Right hindlimb (tissue), 1 donor: Measurements from ENCODE around the gene PRPF6.
A peak's percentile ranks its signal among the peaks of the same experiment; 100 is the strongest.

ENCODE experiments used
- DNase-seq: peaks from one replicate; pipeline ENCODE4 v3.0.0-alpha.2; 2018

PRPF6 gene

DNA sequence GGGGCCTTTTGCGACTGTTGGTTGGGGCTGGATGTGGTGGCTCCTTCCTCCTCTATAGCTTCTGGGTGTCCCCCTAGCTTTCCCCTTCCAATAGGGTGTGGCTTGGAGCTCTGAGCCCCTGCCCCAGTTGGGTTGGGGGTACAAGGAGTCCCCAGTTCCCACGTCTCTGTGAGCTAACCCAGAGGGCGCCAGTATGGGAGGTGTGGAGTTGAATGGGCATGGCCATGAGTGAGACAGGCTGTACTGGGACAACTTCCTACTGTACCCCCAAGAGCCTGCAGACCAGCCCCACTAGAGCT, 56.2 kb downstream of the PRPF6 start:
- DNase-seq = no peak

DNA sequence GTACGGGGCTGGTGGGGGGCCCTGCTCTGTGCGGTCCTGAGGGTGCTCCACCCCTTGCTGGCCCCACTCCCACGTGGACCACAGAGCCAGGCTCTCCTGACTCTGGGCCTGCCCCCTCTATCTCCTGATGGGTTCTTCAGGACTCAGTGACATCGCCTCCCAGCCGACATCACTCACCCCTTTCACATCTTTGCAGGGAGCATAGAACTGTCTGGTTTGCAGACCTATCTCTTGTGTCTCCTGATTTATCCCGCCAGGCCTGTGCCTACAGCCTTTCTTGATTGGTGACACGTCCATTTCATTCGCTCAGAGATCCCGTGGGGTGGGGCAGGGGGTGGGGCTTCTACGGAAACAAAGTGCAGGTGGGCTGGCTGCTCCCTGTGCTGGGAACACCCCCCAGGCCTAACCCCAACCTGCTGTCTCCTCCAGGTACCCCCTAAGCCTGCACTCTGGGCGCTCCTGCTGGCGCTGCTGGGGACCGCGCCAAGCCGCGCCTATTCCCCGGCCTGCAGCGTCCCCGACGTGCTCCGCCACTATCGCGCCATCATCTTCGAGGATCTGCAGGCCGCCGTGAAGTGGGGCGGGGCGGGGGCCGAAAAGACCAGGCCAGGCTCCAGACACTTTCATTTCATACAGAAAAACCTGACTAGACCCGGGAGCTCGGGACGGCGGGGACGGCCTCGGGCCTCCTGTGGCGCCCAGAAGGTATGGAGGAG, 56.7 kb downstream of the PRPF6 start:
- no peak for DNase-seq

DNA sequence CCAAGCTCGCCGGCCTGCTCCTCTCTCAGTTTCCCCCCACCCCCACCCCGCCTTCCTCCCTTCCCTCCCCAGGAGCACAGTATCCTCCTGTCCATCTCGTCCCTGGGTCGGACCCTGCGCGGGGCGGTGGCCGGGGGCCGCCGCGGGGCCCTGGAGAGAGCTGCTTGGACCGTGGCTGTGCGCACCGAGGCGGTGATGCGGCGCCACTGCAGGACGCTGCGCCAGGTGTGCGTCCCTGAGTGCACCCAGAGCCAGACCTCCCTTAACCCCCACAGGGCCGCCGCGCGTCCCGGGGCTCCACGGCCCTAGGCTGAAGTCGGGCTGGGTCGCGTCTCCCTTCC, 57.3 kb downstream of the PRPF6 start:
- no peak for DNase-seq

DNA sequence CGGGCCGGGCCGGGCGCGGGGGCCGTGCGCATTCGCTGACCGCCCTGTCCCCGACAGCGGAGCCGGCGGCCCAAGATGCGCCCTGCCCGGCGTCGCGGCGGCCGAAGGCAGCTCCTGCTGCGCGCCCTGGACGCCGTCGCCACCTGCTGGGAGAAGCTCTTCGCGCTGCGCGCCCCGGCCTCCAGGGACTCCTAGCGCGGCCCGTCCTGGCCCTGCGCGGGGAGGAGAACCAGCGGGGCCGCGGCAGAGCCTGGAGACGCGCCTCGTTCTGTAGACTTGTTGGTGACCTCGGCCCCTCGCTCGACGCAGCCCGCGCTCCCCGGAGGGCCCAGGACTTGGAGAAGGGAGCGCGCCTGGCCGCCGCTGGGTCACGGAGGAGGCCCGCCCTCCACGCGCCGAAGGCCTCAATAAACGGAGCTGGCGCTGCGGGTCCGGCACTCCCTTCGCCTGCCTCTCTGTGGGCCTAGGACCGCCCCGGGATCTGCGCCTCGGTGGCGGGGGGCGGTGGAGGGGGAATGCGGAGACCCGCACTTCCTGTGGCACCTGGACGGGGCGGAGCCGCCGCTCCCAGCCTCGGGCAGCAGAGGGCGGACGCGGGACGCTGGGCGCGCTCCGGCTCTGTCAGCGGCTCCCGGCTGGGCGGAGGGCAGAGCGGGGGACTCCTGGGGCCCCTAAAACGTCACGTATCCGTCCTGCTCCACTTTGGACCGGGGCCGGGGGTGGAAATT, 57.8 kb downstream of the PRPF6 start:
- DNase-seq = peak; percentile 80

DNA sequence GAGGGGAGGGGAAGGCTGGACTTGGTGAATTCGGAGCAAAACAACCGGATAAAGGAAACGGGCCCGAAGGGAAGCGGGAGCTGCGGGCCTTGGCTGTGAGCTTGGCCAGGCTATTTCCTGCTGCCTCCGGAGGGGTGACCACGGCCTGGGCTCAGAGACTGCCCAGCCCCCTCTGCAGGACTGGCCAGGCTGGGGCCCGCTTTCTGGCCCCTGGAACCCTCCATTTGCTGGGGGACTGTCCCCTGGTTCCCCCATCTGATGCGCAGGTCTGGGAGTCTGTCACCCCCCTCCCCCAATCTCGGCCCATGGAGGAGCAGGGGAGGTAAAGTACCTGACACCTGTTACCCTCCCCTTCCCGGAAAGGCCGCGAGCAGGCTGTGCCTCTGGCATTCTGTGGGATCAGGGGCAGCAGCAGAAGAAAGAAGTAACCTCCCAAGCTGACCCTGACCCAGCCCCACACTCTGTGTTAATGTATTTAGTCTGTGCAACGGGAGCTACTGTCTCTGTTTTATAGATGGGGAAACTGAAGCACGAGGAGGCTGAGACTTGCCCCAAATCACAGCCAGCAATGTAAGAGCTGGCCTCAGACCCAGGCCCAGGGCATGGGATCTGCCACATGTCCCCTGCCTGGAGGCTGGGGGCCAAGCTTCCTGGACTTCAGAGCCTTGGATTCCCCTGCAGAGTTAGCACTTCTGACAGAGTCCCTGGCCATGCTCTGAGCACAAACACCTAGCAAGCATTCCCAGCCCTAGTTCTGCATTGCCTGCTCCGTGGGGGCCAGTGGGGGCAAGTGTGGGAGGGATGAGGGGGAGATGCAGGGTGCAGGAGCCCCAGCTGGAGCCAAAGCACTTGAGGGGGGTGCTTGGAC, 58.6 kb downstream of the PRPF6 start:
- no peak for DNase-seq

DNA sequence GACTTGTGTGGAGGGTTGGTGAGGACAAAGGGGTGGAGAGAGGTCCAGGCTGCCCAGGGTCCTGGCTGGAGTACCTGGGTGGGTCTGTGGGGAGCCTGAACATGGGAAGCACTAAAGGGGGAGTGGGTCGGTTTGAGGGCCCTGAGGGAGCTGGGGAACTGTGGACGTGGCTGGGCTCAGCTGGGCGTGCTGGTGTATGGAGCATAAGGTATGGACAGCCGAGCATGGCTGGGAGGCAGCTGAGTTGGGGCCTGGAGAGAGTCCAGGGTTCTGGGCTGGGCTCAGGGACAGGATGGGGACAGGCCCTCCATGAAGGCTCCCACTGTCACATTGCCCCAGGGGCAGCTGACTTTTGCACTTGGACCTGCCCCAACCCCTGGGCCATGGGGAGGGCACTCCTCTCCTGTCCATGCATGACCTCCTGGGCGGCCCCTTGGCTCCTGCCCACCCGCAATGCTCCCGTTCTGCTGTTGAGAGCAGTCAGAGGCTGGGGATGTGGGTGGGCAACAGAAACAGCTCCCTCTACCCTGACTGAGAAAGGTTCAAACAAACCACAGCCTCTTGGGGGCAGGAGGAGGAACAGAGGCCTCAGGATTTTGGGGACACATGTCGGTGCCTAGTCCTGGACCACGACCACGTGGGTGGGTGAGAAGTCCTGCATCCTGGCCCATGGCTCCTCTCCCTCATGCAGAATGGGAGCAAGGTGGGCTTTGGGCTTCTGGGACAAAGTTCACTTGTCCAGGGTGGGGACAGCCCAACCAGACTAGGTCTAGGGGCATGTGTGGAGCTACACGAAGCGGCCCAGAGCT, 59.5 kb downstream of the PRPF6 start:
- DNase-seq = no peak

DNA sequence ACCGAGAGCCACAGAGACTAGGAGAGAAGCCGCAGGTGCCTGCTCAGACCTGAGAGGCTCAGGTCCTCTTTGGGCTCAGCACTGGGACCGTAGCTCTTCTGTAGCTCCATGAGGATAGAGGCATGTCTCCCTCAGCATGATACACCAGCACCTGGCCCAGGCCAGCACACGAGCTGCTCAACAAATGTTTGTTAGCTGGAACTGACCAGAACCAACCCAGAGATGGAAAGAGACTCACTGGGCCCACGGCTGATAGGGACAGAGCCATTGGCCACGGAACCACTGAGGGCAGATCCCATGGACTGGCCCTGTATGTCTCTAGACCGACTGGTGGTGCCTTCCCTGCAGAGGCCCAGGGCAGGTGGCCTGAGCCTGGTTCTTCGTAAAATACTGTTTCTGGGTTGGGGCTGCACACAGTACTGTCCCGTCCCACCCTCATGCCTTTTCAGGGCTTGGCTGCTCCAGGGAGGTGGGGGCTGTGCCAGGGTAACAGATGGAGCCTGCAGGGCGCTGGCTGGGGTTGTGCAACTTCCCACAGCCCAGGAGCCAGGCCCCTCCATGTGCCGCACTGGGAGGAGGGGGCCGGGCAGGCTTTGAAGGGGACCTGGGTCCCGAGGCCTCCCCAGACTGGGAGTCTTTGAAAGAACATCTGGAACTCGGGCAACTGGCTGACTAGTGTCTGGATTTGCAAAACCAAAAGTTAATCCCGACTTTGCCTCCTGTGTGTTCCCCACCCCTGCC, 60.3 kb downstream of the PRPF6 start:
- DNase-seq = no peak

DNA sequence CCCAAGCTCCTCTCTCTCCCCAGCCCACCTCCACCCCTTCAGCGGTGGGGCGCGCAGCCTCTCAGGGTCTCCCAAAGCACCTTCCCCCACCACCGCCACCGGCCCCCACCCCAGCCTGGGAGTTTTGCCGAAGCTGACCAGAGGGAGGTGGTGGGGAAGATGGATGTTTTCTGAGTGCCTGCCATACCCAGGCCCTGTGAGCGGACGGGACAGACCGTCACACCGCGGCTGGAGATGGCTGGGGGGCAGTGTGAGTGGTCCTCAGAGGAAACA, 60.8 kb downstream of the PRPF6 start:
- no peak for DNase-seq

DNA sequence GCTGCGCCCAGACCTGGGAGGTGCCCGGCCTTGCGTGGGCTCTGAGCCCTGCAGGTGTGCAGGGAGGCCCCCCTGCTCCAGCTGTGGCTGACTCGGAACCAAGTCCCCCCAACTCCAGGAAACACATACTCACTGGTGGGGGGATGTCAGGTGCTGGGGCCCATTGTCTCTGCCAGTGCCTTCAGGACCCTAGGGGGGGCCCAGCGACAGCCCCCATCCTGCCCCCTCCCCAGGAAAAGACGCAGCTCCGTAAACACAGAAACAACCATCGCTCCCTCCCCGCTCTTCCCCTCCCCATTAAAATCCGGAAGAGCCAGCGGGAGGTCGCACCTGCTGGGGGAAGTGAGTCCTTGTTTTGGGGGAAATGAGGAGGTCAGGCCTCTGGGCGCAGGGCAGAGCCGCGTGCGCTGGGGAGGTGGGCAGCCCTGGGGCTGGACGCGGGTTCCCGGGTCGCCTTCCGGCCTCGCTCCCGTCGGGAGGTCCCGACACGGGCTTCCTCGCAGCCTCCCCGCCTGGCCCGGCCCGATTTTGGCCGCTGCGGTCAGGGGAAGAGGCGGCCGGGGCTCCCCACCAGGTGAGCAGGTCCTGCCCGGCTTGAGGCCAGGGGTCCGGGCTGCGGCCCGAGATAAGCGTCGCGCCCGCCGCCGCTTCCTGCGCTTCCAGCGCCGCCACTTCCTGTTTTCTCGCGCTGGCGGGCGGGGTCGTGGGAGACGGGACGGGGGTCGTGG, 61.3 kb downstream of the PRPF6 start:
- no peak for DNase-seq

DNA sequence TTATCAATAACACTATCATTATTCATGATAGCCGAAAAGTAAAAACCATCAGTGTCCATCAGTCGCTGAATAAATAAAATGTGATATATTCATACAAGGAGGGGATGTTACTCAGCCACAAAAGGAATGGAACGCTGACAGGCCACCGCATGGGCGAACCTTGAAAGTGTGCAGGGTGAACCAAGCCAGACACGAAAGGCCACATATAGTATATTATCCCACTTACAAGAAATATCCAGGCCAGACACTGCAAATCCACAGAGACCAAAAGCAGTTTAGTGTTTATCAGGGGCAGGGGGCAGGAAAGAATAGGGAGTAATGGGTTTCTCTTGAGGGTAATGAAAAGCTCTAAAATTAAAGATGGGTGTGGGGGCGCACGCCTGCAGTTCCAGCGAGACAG, 62.8 kb downstream of the PRPF6 start:
- DNase-seq = no peak

DNA sequence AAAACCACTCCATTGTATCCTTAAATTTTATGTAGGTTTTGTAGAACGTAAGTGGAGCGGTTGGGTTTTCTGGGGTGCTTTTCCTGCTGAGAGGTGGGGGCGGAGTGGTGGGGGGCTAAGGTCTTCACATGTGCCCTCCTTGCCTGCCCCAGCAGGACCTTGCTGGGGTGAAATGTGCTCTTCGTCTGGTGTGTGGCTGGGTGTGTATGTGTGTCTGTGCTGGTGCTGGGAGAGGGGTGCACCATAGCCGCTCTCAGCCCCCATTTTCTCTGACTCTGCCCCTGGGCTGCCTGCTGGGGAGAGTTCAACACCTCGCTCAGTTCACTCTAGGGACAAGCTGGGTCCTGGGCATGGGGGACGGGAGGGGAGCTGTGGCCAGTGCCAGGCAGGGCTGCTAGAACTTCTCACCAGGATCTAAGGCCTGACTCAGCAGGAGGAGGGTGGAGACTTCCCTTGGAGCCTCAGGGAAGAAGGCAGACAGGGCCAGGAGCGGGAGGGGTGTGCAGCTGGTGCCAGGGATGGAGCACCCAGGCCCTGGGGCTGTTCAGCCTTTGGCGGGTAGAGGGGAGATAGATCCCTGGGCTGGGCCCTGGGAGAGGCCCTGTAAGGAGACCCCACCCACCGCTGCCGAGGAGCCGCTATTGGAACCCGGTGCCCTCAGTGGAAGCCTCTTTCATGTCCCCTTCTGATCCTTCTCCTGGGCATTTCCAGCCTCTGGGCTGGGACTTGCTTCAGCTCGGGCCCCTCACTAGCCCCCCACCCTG, 63.7 kb downstream of the PRPF6 start:
- no peak for DNase-seq

DNA sequence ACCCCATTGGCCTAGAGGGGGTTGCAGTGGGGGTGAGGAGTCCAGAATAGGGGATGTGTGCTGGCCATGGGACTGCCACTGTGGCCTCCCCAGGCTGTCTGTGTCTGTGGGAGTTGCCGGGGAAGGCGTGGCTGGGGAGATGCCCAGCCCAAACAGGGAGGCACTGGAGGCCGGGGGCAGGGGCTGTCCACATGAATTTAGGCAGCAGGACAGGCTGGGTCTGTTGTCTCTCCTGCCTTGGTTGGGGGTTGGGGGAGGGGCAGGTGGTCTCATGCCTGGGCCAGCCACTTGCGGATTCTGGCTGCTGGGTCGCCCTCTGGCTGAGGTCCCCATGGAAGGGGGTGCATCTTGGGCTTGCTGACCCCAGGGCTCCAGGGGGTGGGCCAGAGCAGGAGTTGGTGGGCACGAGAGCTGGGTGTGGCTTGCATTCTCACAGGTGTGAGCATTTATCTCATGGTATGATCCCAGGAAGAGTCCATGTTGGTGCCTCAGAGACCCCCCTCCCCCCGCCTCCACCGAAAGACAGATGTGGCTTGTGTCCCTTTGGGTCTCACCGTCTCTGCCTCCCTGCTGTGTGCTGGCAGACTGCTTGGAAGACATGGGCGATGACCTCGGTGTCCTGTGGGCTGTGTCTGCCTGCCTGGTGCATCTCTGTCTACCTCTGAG, 64.5 kb downstream of the PRPF6 start:
- no peak for DNase-seq

DNA sequence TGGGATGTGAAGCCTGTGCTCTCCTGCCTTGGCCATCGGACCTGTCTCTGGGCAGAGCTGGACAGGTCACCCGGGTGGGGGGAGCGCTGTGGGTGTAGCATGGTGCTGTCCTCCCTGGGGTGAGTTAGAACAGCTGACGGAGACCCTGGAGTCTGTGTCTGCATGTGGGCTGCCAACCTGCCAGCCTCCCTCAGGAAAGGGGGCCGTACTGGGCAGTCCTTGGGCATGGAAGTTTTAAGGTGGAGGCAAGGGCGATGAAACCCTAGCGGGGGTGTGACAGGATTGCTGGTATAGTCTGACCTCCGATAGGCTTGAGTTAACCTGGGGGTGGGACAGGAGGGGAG, 66.1 kb downstream of the PRPF6 start:
- DNase-seq = no peak

DNA sequence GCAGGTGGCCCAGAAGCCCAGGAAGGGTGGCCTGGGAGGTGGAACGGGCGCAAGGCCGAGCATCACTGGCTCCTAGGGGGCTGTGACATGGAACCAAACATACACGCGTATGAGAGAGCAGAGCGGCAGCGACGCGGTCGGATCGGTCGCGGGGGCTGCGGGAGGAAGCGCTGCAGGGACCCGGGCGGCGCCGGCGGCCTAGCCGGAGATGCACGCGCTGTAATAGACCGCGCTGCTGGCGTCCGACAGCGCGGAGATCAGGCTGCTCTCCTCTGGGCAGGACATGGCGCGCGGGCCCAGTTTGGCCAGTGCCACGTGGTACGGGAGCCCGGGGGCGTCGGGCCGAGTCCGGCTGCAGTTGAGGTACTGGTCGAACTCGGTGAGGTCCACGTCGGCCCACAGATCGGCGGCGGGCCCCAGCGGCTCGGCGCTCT, 67.1 kb downstream of the PRPF6 start:
- no peak for DNase-seq

DNA sequence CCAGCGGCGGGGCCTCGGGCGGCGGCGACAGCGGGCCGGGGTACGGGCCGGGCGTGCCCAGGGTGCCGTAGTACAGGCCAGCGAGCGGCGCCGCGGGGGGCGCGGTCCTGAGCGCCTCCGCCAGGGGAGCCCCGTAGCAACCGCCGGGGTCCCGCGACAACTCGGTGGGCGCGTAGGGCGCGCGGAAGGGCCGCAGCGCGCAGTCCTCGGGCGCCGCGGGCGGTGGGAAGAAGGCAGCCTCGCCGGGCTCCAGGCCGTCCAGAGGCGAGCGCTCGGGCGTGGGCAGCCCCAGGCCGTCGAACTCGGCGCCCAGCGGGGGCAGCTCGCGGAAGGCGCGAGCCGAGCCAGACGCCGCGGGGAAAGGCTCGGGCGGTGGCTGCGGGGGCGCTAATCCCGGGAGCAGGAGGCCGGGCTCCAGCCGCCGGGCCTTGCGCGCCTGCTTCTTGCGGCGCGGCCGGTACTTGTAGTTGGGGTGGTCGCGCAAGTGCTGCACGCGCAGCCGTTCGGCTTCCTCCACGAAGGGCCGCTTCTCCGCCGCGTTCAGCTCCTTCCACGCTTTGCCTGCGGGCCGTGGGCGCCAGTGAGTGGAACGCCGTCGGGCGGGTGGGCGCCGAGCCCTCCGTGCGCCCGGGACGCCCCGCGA, 67.6 kb downstream of the PRPF6 start:
- no peak for DNase-seq

DNA sequence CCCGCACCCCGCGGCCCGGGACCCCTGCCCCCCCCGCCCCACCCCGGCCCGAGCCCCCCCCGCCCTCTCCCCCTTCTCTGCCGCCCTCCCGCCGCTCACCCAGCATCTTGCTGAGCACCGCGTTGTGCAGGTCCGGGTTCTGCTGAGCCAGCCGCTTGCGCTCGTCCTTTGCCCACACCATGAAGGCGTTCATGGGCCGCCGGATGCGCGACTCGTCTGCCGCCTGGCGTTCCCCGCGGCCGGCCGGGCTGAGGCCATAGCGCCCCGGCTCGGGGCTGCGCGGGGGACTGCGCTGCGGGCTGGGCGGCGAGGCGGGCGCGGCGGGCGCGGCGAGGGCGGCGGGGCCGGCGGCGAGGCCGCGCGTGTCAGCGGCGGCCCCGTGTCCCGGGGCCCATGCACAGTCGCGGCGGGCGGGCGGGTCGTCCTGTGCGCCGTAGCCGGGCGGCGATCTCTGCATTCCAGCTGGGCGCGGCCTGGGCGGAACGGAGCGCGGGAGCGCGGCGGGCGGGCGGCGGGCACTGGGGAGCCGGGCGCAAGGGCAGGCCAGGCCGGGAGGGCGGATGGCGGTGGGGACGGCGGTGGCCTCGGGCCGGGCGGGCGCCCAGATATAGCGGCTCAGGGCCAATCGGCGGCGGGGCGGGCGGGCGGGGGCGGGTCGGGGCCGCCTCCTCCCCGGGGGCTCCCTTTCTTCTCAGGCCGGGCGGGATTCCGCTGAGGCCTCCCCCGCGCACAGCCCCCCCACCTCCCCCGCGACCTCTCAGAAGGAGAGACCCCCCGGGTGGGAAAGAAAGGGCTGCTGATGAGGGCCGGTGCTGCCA, 68.3 kb downstream of the PRPF6 start, which contains the start of gene SOX18:
TSS of gene SOX18 (minus strand) at position 580 of the 818 bp plus-strand sequence. CDS start at position 457, 123 bp downstream.
- DNase-seq = no peak

DNA sequence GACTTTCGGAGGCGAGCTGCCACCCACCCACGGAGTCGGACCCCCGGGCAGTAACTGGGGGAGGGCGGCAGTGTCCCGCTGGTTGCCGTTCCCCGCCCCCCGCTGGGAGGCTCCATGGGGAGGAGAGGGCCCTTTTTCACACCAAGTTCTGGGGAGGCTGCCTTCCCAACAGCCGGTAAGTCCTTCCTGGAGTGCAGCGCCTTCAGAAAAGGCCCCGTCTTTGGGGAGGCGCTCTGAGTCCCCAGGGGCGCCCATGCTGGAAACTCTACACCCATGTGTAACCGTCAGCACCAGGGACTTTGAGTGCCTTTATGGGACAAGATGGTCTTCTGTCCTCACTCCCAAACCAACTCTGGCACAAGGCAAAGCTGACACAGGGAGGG, 68.9 kb downstream of the PRPF6 start:
- no peak for DNase-seq

DNA sequence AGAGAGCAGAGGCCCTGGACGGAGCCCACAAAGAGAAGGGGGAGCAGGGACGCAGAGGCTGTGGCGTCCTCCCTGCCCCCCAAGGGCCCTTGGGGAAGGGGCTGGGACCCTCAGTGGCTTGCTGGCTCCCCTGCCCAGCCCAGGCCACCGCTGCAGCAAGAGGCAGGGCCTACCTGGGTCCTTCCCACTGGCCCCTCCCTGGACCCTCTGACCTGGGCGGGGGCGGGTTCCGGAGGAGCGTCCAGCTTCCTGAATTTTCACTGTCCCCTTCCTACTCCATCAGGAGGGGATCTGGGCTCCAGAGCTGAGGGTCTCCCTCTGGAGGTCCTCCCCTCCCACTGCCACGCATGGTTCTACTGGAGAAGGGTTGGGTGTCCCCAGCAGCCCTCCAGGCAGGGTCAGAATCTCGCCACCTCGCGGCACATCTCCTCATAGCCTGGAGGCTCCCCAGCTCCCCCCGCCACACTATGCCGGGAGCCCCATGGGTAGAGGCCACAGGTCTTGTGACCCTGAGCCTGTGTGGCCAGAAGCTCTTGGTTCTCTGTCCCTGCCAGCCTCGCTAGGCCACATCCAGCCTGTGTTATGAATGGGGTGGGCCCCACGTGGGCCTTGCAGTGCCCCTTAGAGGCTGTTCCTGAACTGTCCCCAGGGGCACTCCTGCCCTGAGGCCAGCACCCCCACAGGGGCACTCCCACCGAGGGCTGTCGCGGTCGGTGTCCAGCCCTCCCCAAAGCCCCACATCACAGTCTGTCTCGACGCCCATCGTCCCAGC, 69.5 kb downstream of the PRPF6 start:
- DNase-seq = no peak
